ENCODE results near the gene DPY19L1.
"Not testable (repeated sequence)": the region's sequence is repeated elsewhere in the genome, so short reads cannot be mapped to it uniquely, and the experiment has no call there.

The DPY19L1 gene

DNA sequence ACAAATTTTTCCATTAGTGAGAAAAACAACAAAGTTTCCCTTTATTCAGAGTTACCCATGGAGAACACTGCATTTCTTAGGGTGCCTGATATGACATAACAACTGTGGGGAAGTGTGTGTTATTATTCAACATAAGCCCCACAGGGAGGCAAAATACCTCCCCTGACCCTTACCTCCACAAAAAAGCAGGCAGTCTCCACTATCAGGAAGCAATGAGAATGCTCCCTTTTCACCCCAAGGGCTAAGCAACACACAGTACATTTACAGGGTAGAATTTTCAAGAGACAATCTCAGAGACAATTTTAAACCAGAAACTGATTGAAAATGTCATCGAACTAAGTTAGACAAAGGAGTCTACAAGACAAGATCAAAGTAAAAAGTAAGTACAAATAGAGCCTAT lies 69.5 kb downstream of the DPY19L1 start:
- CTCF ChIA-PET; H3K4me3 ChIP-seq (ENCODE audit: control insufficient read depth in 1 of 7, extremely low read depth in 1 of 7, insufficient read depth in 4 of 7, low read depth in 2 of 7, low read length in 6 of 7); H3K27ac ChIP-seq (ENCODE audit: insufficient read depth in 1 of 2, low read depth in 1 of 2, low read length in 2 of 2, poor library complexity in 1 of 2, severe bottlenecking in 2 of 2); DNase-seq; H3K27me3 ChIP-seq (replicated peaks in 2 of 5; ENCODE audit: control insufficient read depth in 4 of 5, insufficient read depth in 5 of 5, low read length in 4 of 5); H3K9me3 ChIP-seq (ENCODE audit: control extremely low read depth in 1 of 5, control insufficient read depth in 4 of 5, insufficient read depth in 2 of 5, low read depth in 1 of 5, low read length in 4 of 5); H3K4me1 ChIP-seq (ENCODE audit: control extremely low read depth in 1 of 4, control insufficient read depth in 4 of 4, insufficient read depth in 4 of 4, low read length in 3 of 4); POLR2A ChIA-PET: not testable (repeated sequence)
- WGBS (ENCODE audit: insufficient coverage) = no CpG with 5 or more reads among the region's 1 CpG
- peaks cover 0 to 12% (median 1%) of the 10 kb centered on the region in 4 experiments for H3K36me3 ChIP-seq (ENCODE audit: control insufficient read depth in 4 of 4, insufficient read depth in 4 of 4, low read length in 3 of 4)

DNA sequence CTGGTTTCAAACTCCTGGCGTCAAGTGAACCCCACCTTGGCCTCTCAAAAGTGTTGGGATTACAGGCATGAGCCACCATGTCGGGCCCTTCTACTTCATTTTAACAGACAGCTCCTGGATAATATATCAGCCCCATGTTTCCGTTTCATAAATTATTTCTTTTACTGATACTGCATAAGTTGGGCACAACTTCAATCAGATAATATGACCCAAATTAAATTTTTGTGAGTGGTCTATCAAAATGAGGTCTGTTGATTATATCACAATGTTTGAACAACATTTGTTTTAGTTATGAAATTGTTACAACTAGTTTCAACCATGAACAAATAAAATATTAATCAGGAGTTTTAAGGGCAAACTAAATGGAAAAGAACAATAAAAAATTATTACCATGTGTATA lies 70.8 kb downstream of the DPY19L1 start:
- CTCF ChIA-PET = not testable (repeated sequence)

DNA sequence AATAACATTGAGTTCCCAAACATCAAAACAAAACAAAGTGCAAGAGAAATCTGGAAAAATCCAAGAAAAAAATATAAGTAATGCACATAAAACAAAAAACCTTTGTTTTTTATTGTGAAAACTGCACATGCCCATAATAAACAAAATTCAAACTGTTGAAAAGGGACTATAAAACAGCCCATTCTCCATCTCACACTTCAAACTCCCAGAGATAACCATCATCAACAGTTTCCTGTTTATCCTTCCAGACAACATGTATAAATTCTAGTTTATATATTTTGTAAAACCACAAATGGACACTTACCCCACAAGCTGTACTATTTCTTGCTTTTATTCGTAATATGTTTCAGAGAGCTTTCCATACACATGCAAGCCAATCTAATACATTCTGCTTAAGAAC lies 79.3 kb downstream of the DPY19L1 start:
- H3K4me1 ChIP-seq (ENCODE audit: control extremely low read depth in 1 of 4, control insufficient read depth in 4 of 4, insufficient read depth in 4 of 4, low read length in 3 of 4) = no peaks in the 10 kb centered on the region
- H3K9me3 ChIP-seq (ENCODE audit: control extremely low read depth in 1 of 5, control insufficient read depth in 4 of 5, insufficient read depth in 2 of 5, low read depth in 1 of 5, low read length in 4 of 5) = no peaks in the 10 kb centered on the region
- ChIA-PET CTCF (no interaction called here), POLR2A (no interaction called here)
- H3K4me3 ChIP-seq (ENCODE audit: control insufficient read depth in 1 of 7, extremely low read depth in 1 of 7, insufficient read depth in 4 of 7, low read depth in 2 of 7, low read length in 6 of 7) = no peak overlapping the region
- WGBS (ENCODE audit: insufficient coverage) = no CpG with 5 or more reads among the region's 1 CpG
- H3K27ac ChIP-seq (ENCODE audit: insufficient read depth in 1 of 2, low read depth in 1 of 2, low read length in 2 of 2, poor library complexity in 1 of 2, severe bottlenecking in 2 of 2) = no peak overlapping the region
- H3K27me3 ChIP-seq (replicated peaks in 2 of 5; ENCODE audit: control insufficient read depth in 4 of 5, insufficient read depth in 5 of 5, low read length in 4 of 5) = no peaks in the 10 kb centered on the region
- no peak for DNase-seq
- H3K36me3 ChIP-seq (ENCODE audit: control insufficient read depth in 4 of 4, insufficient read depth in 4 of 4, low read length in 3 of 4) = peaks cover 0 to 4% (median 0%) of the 10 kb centered on the region in 4 experiments

More for the DNA sequence above, 70.8 kb downstream of the DPY19L1 start:
- WGBS (ENCODE audit: insufficient coverage) = 94% methylated on average over 2 of the region's 3 CpGs
- H3K4me1 ChIP-seq (ENCODE audit: control extremely low read depth in 1 of 4, control insufficient read depth in 4 of 4, insufficient read depth in 4 of 4, low read length in 3 of 4); H3K9me3 ChIP-seq (ENCODE audit: control extremely low read depth in 1 of 5, control insufficient read depth in 4 of 5, insufficient read depth in 2 of 5, low read depth in 1 of 5, low read length in 4 of 5); H3K4me3 ChIP-seq (ENCODE audit: control insufficient read depth in 1 of 7, extremely low read depth in 1 of 7, insufficient read depth in 4 of 7, low read depth in 2 of 7, low read length in 6 of 7); H3K27me3 ChIP-seq (replicated peaks in 2 of 5; ENCODE audit: control insufficient read depth in 4 of 5, insufficient read depth in 5 of 5, low read length in 4 of 5); DNase-seq; H3K27ac ChIP-seq (ENCODE audit: insufficient read depth in 1 of 2, low read depth in 1 of 2, low read length in 2 of 2, poor library complexity in 1 of 2, severe bottlenecking in 2 of 2); POLR2A ChIA-PET; H3K36me3 ChIP-seq (ENCODE audit: control insufficient read depth in 4 of 4, insufficient read depth in 4 of 4, low read length in 3 of 4): not testable (repeated sequence)

DNA sequence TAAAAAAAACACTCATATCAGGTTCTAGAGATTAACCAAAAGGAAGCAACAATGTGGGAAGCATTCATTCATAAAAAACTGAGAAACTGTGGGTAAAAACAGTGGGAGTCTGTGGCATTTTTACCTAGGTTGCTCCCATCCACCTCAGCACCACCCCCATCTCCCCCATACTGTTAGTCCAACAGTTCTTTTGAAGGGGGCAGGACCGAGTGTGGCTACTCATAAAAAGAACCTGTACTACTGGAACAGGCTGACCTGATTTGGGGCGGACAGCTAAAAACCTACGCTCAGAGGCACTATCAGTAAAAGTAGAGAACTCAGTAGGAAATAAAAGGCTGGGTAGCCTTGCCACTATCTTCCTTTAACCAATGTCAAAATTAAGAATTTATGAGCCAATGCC lies 84.5 kb downstream of the DPY19L1 start:
- Histone ChIP-seq H3K4me3 (ENCODE audit: control insufficient read depth in 1 of 7, extremely low read depth in 1 of 7, insufficient read depth in 4 of 7, low read depth in 2 of 7, low read length in 6 of 7) (no peak overlapping the region), H3K27ac (ENCODE audit: insufficient read depth in 1 of 2, low read depth in 1 of 2, low read length in 2 of 2, poor library complexity in 1 of 2, severe bottlenecking in 2 of 2) (no peak overlapping the region), H3K9me3 (ENCODE audit: control extremely low read depth in 1 of 5, control insufficient read depth in 4 of 5, insufficient read depth in 2 of 5, low read depth in 1 of 5, low read length in 4 of 5) (no peaks in the 10 kb centered on the region), H3K4me1 (ENCODE audit: control extremely low read depth in 1 of 4, control insufficient read depth in 4 of 4, insufficient read depth in 4 of 4, low read length in 3 of 4) (no peaks in the 10 kb centered on the region), H3K27me3 (replicated peaks in 2 of 5; ENCODE audit: control insufficient read depth in 4 of 5, insufficient read depth in 5 of 5, low read length in 4 of 5) (no peaks in the 10 kb centered on the region), H3K36me3 (ENCODE audit: control insufficient read depth in 4 of 4, insufficient read depth in 4 of 4, low read length in 3 of 4) (peaks cover 0 to 4% (median 0%) of the 10 kb centered on the region in 4 experiments)
- WGBS (ENCODE audit: insufficient coverage) = 100% methylated on average over 2 of the region's 3 CpGs
- DNase-seq = no peak
- CTCF ChIA-PET = no interaction called here
- POLR2A ChIA-PET = no interaction called here

DNA sequence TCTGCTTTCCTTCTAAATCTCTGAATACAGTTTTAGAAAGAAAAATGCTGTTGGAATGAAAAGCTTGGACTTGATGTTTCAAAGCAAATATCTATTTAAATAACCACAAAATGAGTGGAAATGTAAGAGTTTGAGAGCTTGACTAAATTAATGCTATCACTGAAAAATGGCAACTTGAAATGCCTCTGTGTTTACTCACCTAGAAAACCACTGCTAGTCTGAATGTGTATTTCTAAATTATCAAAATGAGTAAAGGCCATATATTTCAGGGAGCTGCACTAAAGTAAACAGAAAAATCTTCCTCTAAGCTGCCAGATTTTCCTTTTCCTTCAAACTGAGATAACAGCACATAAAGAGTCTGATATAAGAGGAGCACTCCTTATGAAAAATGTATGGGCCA lies 87.9 kb downstream of the DPY19L1 start:
- Histone ChIP-seq H3K27me3 (replicated peaks in 2 of 5; ENCODE audit: control insufficient read depth in 4 of 5, insufficient read depth in 5 of 5, low read length in 4 of 5) (no peaks in the 10 kb centered on the region), H3K27ac (ENCODE audit: insufficient read depth in 1 of 2, low read depth in 1 of 2, low read length in 2 of 2, poor library complexity in 1 of 2, severe bottlenecking in 2 of 2) (no peak overlapping the region), H3K4me3 (ENCODE audit: control insufficient read depth in 1 of 7, extremely low read depth in 1 of 7, insufficient read depth in 4 of 7, low read depth in 2 of 7, low read length in 6 of 7) (no peak overlapping the region), H3K4me1 (ENCODE audit: control extremely low read depth in 1 of 4, control insufficient read depth in 4 of 4, insufficient read depth in 4 of 4, low read length in 3 of 4) (no peaks in the 10 kb centered on the region), H3K36me3 (ENCODE audit: control insufficient read depth in 4 of 4, insufficient read depth in 4 of 4, low read length in 3 of 4) (peaks cover 0 to 4% (median 1%) of the 10 kb centered on the region in 4 experiments), H3K9me3 (ENCODE audit: control extremely low read depth in 1 of 5, control insufficient read depth in 4 of 5, insufficient read depth in 2 of 5, low read depth in 1 of 5, low read length in 4 of 5) (no peaks in the 10 kb centered on the region)
- CTCF ChIA-PET = no interaction called here
- POLR2A ChIA-PET = no interaction called here
- DNase-seq = no peak

DNA sequence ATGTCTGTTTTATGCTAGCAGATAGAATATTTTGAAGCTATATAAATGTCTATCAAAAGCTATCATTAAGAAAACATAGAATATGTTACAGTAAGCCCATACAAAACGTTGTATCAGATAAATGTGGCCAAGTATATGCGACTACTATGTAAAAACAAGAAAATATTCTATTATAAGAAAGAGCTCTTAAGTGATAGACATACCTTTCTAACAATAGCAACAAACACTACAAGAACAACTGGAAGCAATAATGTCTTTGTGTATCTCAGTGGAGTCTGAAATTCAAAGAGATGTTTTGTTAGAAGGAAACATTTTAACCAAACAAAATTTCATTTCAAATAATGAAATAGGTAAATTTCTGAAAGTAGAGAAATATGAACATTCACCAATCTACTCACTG lies 89.9 kb downstream of the DPY19L1 start:
- H3K4me3 ChIP-seq (ENCODE audit: control insufficient read depth in 1 of 7, extremely low read depth in 1 of 7, insufficient read depth in 4 of 7, low read depth in 2 of 7, low read length in 6 of 7); CTCF ChIA-PET; H3K4me1 ChIP-seq (ENCODE audit: control extremely low read depth in 1 of 4, control insufficient read depth in 4 of 4, insufficient read depth in 4 of 4, low read length in 3 of 4); POLR2A ChIA-PET; DNase-seq; H3K9me3 ChIP-seq (ENCODE audit: control extremely low read depth in 1 of 5, control insufficient read depth in 4 of 5, insufficient read depth in 2 of 5, low read depth in 1 of 5, low read length in 4 of 5); H3K27ac ChIP-seq (ENCODE audit: insufficient read depth in 1 of 2, low read depth in 1 of 2, low read length in 2 of 2, poor library complexity in 1 of 2, severe bottlenecking in 2 of 2); H3K36me3 ChIP-seq (ENCODE audit: control insufficient read depth in 4 of 4, insufficient read depth in 4 of 4, low read length in 3 of 4); H3K27me3 ChIP-seq (replicated peaks in 2 of 5; ENCODE audit: control insufficient read depth in 4 of 5, insufficient read depth in 5 of 5, low read length in 4 of 5): not testable (repeated sequence)
- no CpG with 5 or more reads among the region's 2 CpGs for whole genome bisulfite sequencing (ENCODE audit: insufficient coverage)

DNA sequence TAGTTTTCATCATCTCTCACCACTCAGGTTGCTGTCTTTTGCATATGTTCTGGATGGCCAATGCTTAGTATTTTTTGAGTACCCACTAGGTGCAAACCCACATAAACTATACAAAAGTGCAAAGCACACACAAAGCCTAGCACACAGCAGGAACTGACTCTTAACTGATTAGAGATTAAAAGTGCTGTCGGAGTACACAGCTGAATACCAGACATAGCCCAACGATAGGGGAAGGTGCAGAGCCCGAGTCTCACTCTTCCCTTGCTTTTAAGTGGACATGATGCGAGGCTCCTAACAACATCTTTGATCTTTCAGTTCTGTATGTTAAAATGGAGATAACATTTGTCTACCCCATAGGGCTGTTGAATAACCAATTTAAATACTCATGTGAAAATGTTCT lies 90.8 kb downstream of the DPY19L1 start:
- no peak for DNase-seq
- ChIA-PET POLR2A (no interaction called here), CTCF (no interaction called here)
- H3K36me3 ChIP-seq (ENCODE audit: control insufficient read depth in 4 of 4, insufficient read depth in 4 of 4, low read length in 3 of 4) = peaks cover 0 to 2% (median 0%) of the 10 kb centered on the region in 4 experiments
- no peak overlapping the region for H3K27ac ChIP-seq (ENCODE audit: insufficient read depth in 1 of 2, low read depth in 1 of 2, low read length in 2 of 2, poor library complexity in 1 of 2, severe bottlenecking in 2 of 2)
- H3K27me3 ChIP-seq (replicated peaks in 2 of 5; ENCODE audit: control insufficient read depth in 4 of 5, insufficient read depth in 5 of 5, low read length in 4 of 5) = no peaks in the 10 kb centered on the region
- no peaks in the 10 kb centered on the region for H3K9me3 ChIP-seq (ENCODE audit: control extremely low read depth in 1 of 5, control insufficient read depth in 4 of 5, insufficient read depth in 2 of 5, low read depth in 1 of 5, low read length in 4 of 5)
- H3K4me1 ChIP-seq (ENCODE audit: control extremely low read depth in 1 of 4, control insufficient read depth in 4 of 4, insufficient read depth in 4 of 4, low read length in 3 of 4) = no peaks in the 10 kb centered on the region
- 89% methylated on average over 3 of the region's 4 CpGs for WGBS (ENCODE audit: insufficient coverage)
- no peak overlapping the region for H3K4me3 ChIP-seq (ENCODE audit: control insufficient read depth in 1 of 7, extremely low read depth in 1 of 7, insufficient read depth in 4 of 7, low read depth in 2 of 7, low read length in 6 of 7)

Data from common myeloid progenitor, CD34-positive (primary cell).